WERI-Rb-1 (cell line): ENCODE data around the gene CD274.

Source experiments
- DNase-seq: peaks from one replicate; pipeline ENCODE4 v3.0.0-alpha.2; 2020
- H3K27ac ChIP-seq: fragments of 250-450 bp; sonication (Bioruptor Pico); 2 replicates; pipeline ENCODE4 v1.5.1; 2020; ENCODE audit warnings: mild to moderate bottlenecking, moderate library complexity
- H3K27me3 ChIP-seq: fragments of 250-450 bp; sonication (Bioruptor Pico); 2 replicates; pipeline ENCODE4 v1.5.1; 2021; ENCODE audit warnings: mild to moderate bottlenecking, low read depth, moderate library complexity; ENCODE audit not compliant: insufficient read depth, severe bottlenecking
- H3K36me3 ChIP-seq: fragments of 250-450 bp; sonication (Bioruptor Pico); 2 replicates; pipeline ENCODE4 v1.5.1; 2020; ENCODE audit warnings: mild to moderate bottlenecking, moderate library complexity
- H3K4me3 ChIP-seq: 2 replicates; pipeline ENCODE4 v1.5.1; 2011; ENCODE audit warnings: low read depth, mild to moderate bottlenecking, control low read depth, low read length
- H3K9me3 ChIP-seq: fragments of 250-450 bp; sonication (Bioruptor Pico); 2 replicates; pipeline ENCODE4 v1.5.1; 2021; ENCODE audit warnings: mild to moderate bottlenecking, moderate library complexity; ENCODE audit not compliant: severe bottlenecking
- CTCF ChIP-seq: IDR thresholded peaks from 2 replicates; pipeline ENCODE4 v1.5.1; 2011; ENCODE audit warnings: low read depth, mild to moderate bottlenecking, control low read depth, inconsistent platforms, low read length

Gene CD274

GRCh38 chr9:5448016-5448415 lies 2.3 kb upstream of the CD274 start:
- no peaks in the 10 kb centered on the region for H3K9me3 ChIP-seq
- TF ChIP-seq CTCF = no peak

GRCh38 chr9:5448461-5449435 lies 1.6 kb upstream of the CD274 start:
- H3K4me3 ChIP-seq = no peak overlapping the region
- no peak overlapping the region for H3K27ac ChIP-seq
- H3K9me3 ChIP-seq = no peaks in the 10 kb centered on the region
- no peak for TF ChIP-seq CTCF
- H3K27me3 ChIP-seq = no peaks in the 10 kb centered on the region
- no peak for DNase-seq
- no peaks in the 10 kb centered on the region for H3K36me3 ChIP-seq

More at GRCh38 chr9:5448016-5448415, 2.3 kb upstream of the CD274 start:
- Histone ChIP-seq H3K27ac (no peak overlapping the region), H3K36me3 (no peaks in the 10 kb centered on the region), H3K4me3 (no peak overlapping the region), H3K27me3 (no peaks in the 10 kb centered on the region)
- no peak for DNase-seq

GRCh38 chr9:5449521-5450358 lies 602 bp upstream of the CD274 start:
- Histone ChIP-seq H3K27ac (no peak overlapping the region), H3K27me3 (no peaks in the 10 kb centered on the region), H3K4me3 (peak overlapping the region; percentile 48), H3K36me3 (no peaks in the 10 kb centered on the region), H3K9me3 (no peaks in the 10 kb centered on the region)
- no peak for TF ChIP-seq CTCF
- DNase-seq = no peak

- Histone ChIP-seq H3K27ac (no peak overlapping the region), H3K36me3 (no peaks in the 10 kb centered on the region), H3K27me3 (no peaks in the 10 kb centered on the region), H3K9me3 (no peaks in the 10 kb centered on the region), H3K4me3 (no peak overlapping the region)
- no peak for TF ChIP-seq CTCF
- no peak for DNase-seq
Measured at GRCh38 chr9:5452286-5452609, 1.9 kb downstream of the CD274 start.

GRCh38 chr9:5453004-5453403 lies 2.7 kb downstream of the CD274 start:
- DNase-seq = no peak
- H3K4me3 ChIP-seq = no peak overlapping the region
- H3K27me3 ChIP-seq = no peaks in the 10 kb centered on the region
- no peak overlapping the region for H3K27ac ChIP-seq
- TF ChIP-seq CTCF = no peak
- H3K36me3 ChIP-seq = no peaks in the 10 kb centered on the region
- H3K9me3 ChIP-seq = no peaks in the 10 kb centered on the region
